Activated naive CD4-positive, alpha-beta T cell treated with anti-CD3 and anti-CD28 coated beads for 36 hours (primary cell): Measurements from ENCODE around the gene GLS. TPM values are rescaled to one million over a fixed set of nuclear protein-coding genes. Genes with fewer than 3 reads are reported as not detected.
A peak's percentile ranks its signal among the peaks of the same experiment; 100 is the strongest.

Experiments used
- CTCF ChIA-PET: fragments of 350-600 bp; sonication (Branson Sonifier 250); formaldehyde crosslinking; loops from one replicate; lab custom pipeline; 2021; ENCODE audit warnings: antibody characterized with exemption; lab: Charles Lee
- DNase-seq: peaks from one replicate; pipeline ENCODE4 v3.0.0-alpha.2; 2020
- H3K27ac Mint-ChIP-seq: one replicate; pipeline ENCODE4 v1.8.0; 2021; ENCODE audit warnings: mild to moderate bottlenecking, mixed read lengths
- H3K27me3 Mint-ChIP-seq: one replicate; pipeline ENCODE4 v1.8.0; 2021; ENCODE audit warnings: low read depth, mixed read lengths
- H3K36me3 Mint-ChIP-seq: one replicate; pipeline ENCODE4 v1.8.0; 2021; ENCODE audit warnings: low read depth, mixed read lengths
- H3K4me1 Mint-ChIP-seq: one replicate; pipeline ENCODE4 v1.8.0; 2021; ENCODE audit warnings: low read depth, mixed read lengths
- H3K4me3 Mint-ChIP-seq: one replicate; pipeline ENCODE4 v1.8.0; 2021; ENCODE audit warnings: mild to moderate bottlenecking, moderate library complexity, mixed read lengths
- H3K9me3 Mint-ChIP-seq: one replicate; pipeline ENCODE4 v1.8.0; 2021; ENCODE audit warnings: mixed read lengths
- intact Hi-C: fragments of 100-400 bp; cut with micrococcal nuclease; formaldehyde crosslinking; loops from one replicate; pipeline ENCODE4 v1.15.1; 2023
- total RNA-seq, 2 experiments: library from RNA; stranded (reverse); gene quantifications; one replicate each; pipeline ENCODE4 v1.2.3, GENCODE V29; 2021

Gene GLS
- total RNA-seq, 2 experiments from 2014 or later: 248 to 255 TPM

- H3K27me3 Mint-ChIP-seq: no peaks in the 10 kb centered on the region
- CTCF ChIA-PET: interaction anchor here (1.3 to 2.1 kb wide), 2 partner anchors 15 to 112 kb away, joined by 6 to 7 read pairs; no protein-coding TSS in a partner anchor
- no peak for DNase-seq
- peaks cover 47% of the 10 kb centered on the region for H3K36me3 Mint-ChIP-seq
- intact Hi-C loops: no loop called here
- H3K9me3 Mint-ChIP-seq: no peaks in the 10 kb centered on the region
- H3K4me1 Mint-ChIP-seq: peaks cover 21% of the 10 kb centered on the region
- no peak overlapping the region for H3K4me3 Mint-ChIP-seq
- no peak overlapping the region for H3K27ac Mint-ChIP-seq
Observed at GRCh38 chr2:190963088-190963487, 82.5 kb downstream of the GLS start.

DNA sequence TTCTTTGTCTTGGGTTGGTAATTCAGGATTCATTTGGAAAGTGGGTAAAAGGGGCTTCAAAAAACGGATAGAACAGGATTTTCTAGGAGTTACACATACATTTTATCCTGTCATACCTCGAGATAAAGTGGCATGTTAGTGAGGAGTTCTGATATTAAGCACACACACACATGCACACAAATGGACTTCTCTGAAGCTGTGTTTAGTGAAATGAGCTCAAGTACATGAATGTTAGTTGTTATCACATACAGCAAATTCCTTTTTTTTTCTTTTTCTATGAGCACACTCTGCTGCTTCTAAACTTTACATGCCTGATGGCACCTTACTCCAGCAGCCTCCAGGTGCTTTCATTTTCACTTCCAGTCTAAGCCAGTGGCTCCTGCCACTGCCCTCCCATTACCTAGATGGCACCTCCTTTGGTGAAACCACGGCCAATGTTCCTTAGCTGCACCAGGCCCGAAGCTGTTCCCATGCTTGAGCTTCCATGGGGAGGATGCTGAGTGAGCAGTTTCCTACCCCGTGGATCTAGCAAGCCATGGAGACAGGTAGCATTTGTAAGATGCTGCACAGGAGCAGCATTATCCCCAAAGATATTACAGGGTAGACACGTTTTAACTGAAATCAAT is 83.7 kb downstream of the GLS start:
- CTCF ChIA-PET: interaction anchor here (1.3 to 2.1 kb wide), 2 partner anchors 17 to 114 kb away, joined by 6 to 7 read pairs; no protein-coding TSS in a partner anchor
- H3K36me3 Mint-ChIP-seq: peaks cover 50% of the 10 kb centered on the region
- H3K9me3 Mint-ChIP-seq: no peaks in the 10 kb centered on the region
- no peaks in the 10 kb centered on the region for H3K27me3 Mint-ChIP-seq
- H3K27ac Mint-ChIP-seq: peak overlapping the region; percentile 78
- intact Hi-C loops: no loop called here
- DNase-seq: no peak
- H3K4me1 Mint-ChIP-seq: peaks cover 25% of the 10 kb centered on the region
- no peak overlapping the region for H3K4me3 Mint-ChIP-seq

GRCh38 chr2:190965580-190966222 is 85.1 kb downstream of the GLS start:
- intact Hi-C loops: loop anchor here (5.0 kb wide), 2 partner anchors 33 to 37 kb away; no protein-coding TSS in a partner anchor
- no peak overlapping the region for H3K4me3 Mint-ChIP-seq
- H3K27me3 Mint-ChIP-seq: no peaks in the 10 kb centered on the region
- H3K9me3 Mint-ChIP-seq: no peaks in the 10 kb centered on the region
- DNase-seq: no peak
- CTCF ChIA-PET: interaction anchor here (0.6 to 1.2 kb wide), 5 partner anchors 8 to 264 kb away, joined by 3 to 5 read pairs (median 3); no protein-coding TSS in a partner anchor
- peak overlapping the region; percentile 46 for H3K27ac Mint-ChIP-seq
- peaks cover 31% of the 10 kb centered on the region for H3K4me1 Mint-ChIP-seq
- H3K36me3 Mint-ChIP-seq: peaks cover 64% of the 10 kb centered on the region

GRCh38 chr2:190968522-190968921 is 87.9 kb downstream of the GLS start:
- Mint-ChIP-seq H3K4me1 (peaks cover 34% of the 10 kb centered on the region), H3K9me3 (no peaks in the 10 kb centered on the region), H3K36me3 (peaks cover 72% of the 10 kb centered on the region), H3K27ac (peak overlapping the region; percentile 71), H3K27me3 (no peaks in the 10 kb centered on the region), H3K4me3 (no peak overlapping the region)
- CTCF ChIA-PET: interaction anchor here (0.6 to 2.1 kb wide), 6 partner anchors 8 to 188 kb away, joined by 3 to 5 read pairs (median 4); no protein-coding TSS in a partner anchor
- DNase-seq: no peak
- intact Hi-C loops: loop anchor here (5.0 kb wide), 2 partner anchors 34 to 36 kb away; no protein-coding TSS in a partner anchor

DNA sequence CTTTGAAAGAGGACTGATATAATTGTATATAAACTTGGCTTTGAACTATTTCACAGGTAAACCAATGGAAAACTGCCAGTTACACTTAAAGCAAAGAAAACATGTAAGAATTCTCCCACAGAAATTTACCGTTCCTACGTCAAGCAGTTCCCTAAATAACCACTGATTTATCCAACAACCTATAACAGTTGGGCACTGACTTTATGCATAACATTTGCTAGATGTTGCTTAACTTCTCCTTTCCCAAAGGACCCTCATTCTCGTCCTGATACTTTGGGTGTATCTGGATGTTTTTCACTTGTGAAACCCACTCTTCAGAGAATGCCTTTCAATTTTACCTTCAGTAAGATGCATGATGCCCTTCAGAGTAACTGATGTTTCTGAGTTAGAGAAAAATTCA is 89.5 kb downstream of the GLS start:
- peaks cover 29% of the 10 kb centered on the region for H3K4me1 Mint-ChIP-seq
- no peaks in the 10 kb centered on the region for H3K27me3 Mint-ChIP-seq
- DNase-seq: no peak
- no peaks in the 10 kb centered on the region for H3K9me3 Mint-ChIP-seq
- peak overlapping the region; percentile 44 for H3K27ac Mint-ChIP-seq
- H3K4me3 Mint-ChIP-seq: no peak overlapping the region
- intact Hi-C loops: no loop called here
- CTCF ChIA-PET: interaction anchor here (0.6 kb wide), 1 partner anchor 1840 kb away, joined by 5 read pairs; no protein-coding TSS in a partner anchor
- peaks cover 73% of the 10 kb centered on the region for H3K36me3 Mint-ChIP-seq

DNA sequence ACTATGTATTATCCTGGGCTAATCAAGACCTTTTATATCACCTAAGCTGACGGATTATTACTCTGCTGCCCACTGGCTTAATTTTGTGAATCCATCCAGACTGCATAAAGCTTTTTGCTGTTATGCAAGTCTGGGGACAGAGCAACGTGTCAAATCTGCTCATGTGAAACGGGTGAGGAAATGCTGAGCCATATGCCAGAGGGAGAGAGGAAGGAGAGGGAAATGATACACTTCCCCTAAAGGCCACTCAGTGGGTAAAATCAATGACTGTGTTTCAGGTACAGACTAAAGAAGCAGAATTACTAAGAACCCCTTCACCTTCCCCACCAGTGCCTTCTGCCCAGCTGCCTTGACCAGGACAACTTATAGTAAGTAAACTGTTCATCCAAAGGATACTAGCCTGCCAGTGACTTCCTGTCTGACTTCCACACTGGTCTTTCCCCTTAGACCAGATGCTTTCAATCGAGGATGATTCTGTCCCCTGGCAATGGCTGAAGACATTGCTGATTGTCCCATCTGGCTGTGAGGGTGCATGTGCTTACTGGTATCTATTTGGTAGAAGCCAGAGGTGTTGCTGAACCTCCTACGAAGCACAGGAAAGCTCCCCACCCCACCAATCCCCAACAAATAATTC is 90.4 kb downstream of the GLS start:
- no peak for DNase-seq
- CTCF ChIA-PET: interaction anchor here (0.9 kb wide), 1 partner anchor 121 kb away, joined by 3 read pairs; no protein-coding TSS in a partner anchor
- peaks cover 28% of the 10 kb centered on the region for H3K4me1 Mint-ChIP-seq
- intact Hi-C loops: no loop called here
- no peak overlapping the region for H3K4me3 Mint-ChIP-seq
- H3K27ac Mint-ChIP-seq: peak overlapping the region; percentile 74
- no peaks in the 10 kb centered on the region for H3K9me3 Mint-ChIP-seq
- H3K27me3 Mint-ChIP-seq: no peaks in the 10 kb centered on the region
- peaks cover 78% of the 10 kb centered on the region for H3K36me3 Mint-ChIP-seq

- Mint-ChIP-seq H3K9me3 (no peaks in the 10 kb centered on the region), H3K27ac (no peak overlapping the region), H3K4me3 (no peak overlapping the region), H3K4me1 (peaks cover 26% of the 10 kb centered on the region), H3K27me3 (no peaks in the 10 kb centered on the region), H3K36me3 (peaks cover 81% of the 10 kb centered on the region)
- no peak for DNase-seq
- intact Hi-C loops: no loop called here
- CTCF ChIA-PET: interaction anchor here (1.6 kb wide), 1 partner anchor 10 kb away, joined by 4 read pairs; no protein-coding TSS in a partner anchor
Observed at GRCh38 chr2:190972213-190972612, 91.6 kb downstream of the GLS start.

- intact Hi-C loops: no loop called here
- H3K27me3 Mint-ChIP-seq: no peaks in the 10 kb centered on the region
- H3K36me3 Mint-ChIP-seq: peaks cover 82% of the 10 kb centered on the region
- H3K4me1 Mint-ChIP-seq: peaks cover 30% of the 10 kb centered on the region
- no peak overlapping the region for H3K27ac Mint-ChIP-seq
- DNase-seq: no peak
- H3K9me3 Mint-ChIP-seq: no peaks in the 10 kb centered on the region
- CTCF ChIA-PET: interaction anchor here (1.1 to 1.6 kb wide), 2 partner anchors 8 to 10 kb away, joined by 3 to 4 read pairs; no protein-coding TSS in a partner anchor
- H3K4me3 Mint-ChIP-seq: no peak overlapping the region
Observed at GRCh38 chr2:190972846-190973245, 92.2 kb downstream of the GLS start.

DNA sequence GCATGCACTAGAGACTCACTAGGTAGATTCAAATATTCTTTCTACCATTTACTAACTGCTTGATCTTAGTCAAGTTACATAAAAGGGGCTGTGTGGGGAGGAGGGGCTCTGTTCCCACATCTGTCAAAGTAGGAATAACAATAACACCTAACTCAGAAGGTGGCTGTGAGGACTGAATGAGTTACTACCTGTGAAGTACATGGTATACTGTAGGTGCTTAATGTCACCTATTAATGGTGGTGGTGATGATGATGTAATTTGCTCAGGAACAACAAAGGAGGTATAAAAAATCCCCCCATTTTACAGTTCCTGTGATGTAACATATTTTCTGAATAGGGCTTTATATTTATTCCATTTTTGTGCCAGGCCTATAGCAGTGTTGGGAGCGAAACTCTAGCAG is 92.6 kb downstream of the GLS start:
- H3K27me3 Mint-ChIP-seq: no peaks in the 10 kb centered on the region
- H3K4me1 Mint-ChIP-seq: peaks cover 28% of the 10 kb centered on the region
- H3K9me3 Mint-ChIP-seq: no peaks in the 10 kb centered on the region
- intact Hi-C loops: no loop called here
- CTCF ChIA-PET: interaction anchor here (0.7 to 1.6 kb wide), 4 partner anchors 8 to 548 kb away, joined by 3 to 6 read pairs (median 4); no protein-coding TSS in a partner anchor
- H3K4me3 Mint-ChIP-seq: no peak overlapping the region
- H3K36me3 Mint-ChIP-seq: peaks cover 83% of the 10 kb centered on the region
- no peak for DNase-seq
- no peak overlapping the region for H3K27ac Mint-ChIP-seq

DNA sequence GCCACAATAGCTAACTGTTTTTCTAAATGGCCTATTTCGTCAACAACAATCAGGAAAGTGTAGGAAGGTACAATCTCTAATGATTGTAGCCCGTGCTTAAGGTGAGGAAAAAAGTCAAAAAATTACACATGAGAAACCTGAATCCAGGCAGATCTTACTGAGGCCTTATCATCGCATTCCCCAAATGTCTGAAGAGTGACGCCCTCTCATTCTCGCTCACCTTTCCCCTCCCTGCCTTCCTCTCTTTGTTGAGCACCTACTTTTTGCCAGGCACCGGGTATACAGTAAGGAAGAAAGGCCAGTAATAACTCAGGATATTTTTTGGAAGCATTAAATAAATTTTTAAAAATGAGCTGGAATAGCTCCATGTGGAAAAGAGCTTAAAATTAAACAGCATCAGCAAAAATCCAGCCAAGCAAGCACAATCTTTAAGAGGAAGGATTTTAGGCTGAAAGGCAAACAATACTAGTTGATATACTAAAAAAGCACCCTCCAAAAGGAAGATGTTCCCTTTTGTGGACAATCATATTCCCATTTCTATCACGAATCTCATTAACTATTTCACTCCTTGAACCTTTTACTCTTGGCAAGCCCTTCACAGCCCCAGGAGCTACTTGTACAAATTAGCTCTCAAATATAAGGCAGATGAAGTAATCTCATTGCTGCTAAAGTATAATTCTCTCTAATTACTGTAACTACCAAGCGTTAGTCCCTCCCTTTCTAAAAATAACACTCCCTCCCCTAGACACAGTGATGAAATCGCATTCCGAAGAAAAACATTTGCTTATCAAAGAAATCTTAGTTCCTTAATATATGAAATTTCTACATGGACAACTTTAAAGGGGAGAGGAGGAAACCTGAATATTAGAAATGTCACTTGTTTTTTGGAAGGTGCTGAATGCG is 93.4 kb downstream of the GLS start:
- Mint-ChIP-seq H3K27me3 (no peaks in the 10 kb centered on the region), H3K4me1 (peaks cover 28% of the 10 kb centered on the region), H3K9me3 (no peaks in the 10 kb centered on the region), H3K36me3 (peaks cover 86% of the 10 kb centered on the region), H3K27ac (peak overlapping the region; percentile 73), H3K4me3 (no peak overlapping the region)
- intact Hi-C loops: loop anchor here (2.0 kb wide), 1 partner anchor 15 kb away; no protein-coding TSS in a partner anchor
- DNase-seq: no peak
- CTCF ChIA-PET: interaction anchor here (0.7 to 1.6 kb wide), 5 partner anchors 8 to 548 kb away, joined by 3 to 6 read pairs (median 3); no protein-coding TSS in a partner anchor
